Osteoblast (primary cell): ENCODE data around the gene NNMT. TPM values are rescaled to one million over a fixed set of nuclear protein-coding genes. Genes with fewer than 3 reads are reported as not detected.

Source experiments
- DNase-seq: peaks from one replicate; pipeline ENCODE4 v3.0.0; 2011; ENCODE audit warnings: low spot score, mixed read lengths; ENCODE audit not compliant: insufficient read length; ENCODE audit errors: missing footprints
- H2AFZ ChIP-seq: 2 replicates; pipeline ENCODE4 v1.6.0; 2011; ENCODE audit warnings: mild to moderate bottlenecking, low read length
- H3K27ac ChIP-seq: 2 replicates; pipeline ENCODE4 v1.5.1; 2011; ENCODE audit warnings: mild to moderate bottlenecking, low read depth, low read length, moderate library complexity
- H3K27me3 ChIP-seq: 2 replicates; pipeline ENCODE4 v1.6.0; 2012; ENCODE audit warnings: mild to moderate bottlenecking, control low read depth, inconsistent platforms, low read length, moderate library complexity; ENCODE audit not compliant: insufficient read depth
- H3K36me3 ChIP-seq: 2 replicates; pipeline ENCODE4 v1.5.1; 2011; ENCODE audit warnings: mild to moderate bottlenecking, low read length, control low read depth, moderate library complexity; ENCODE audit not compliant: insufficient read depth
- H3K4me1 ChIP-seq: 2 replicates; pipeline ENCODE4 v1.5.1; 2011; ENCODE audit warnings: mild to moderate bottlenecking, low read length, control low read depth, moderate library complexity; ENCODE audit not compliant: insufficient read depth
- H3K4me2 ChIP-seq: 2 replicates; pipeline ENCODE4 v1.6.0; 2011; ENCODE audit warnings: mild to moderate bottlenecking, low read length; ENCODE audit not compliant: insufficient read depth
- H3K4me3 ChIP-seq: fragments of 200-600 bp; sonication (generic); 3 replicates; pipeline ENCODE4 v1.5.1; 2012; ENCODE audit warnings: mild to moderate bottlenecking, low read length, inconsistent platforms; ENCODE audit not compliant: insufficient read depth
- H3K79me2 ChIP-seq: 2 replicates; pipeline ENCODE4 v1.6.0; 2012; ENCODE audit warnings: mild to moderate bottlenecking, low read length, control low read depth, inconsistent platforms; ENCODE audit not compliant: insufficient read depth
- H3K9me3 ChIP-seq: 2 replicates; pipeline ENCODE4 v1.5.1; 2011; ENCODE audit warnings: low read depth, low read length, control low read depth
- H4K20me1 ChIP-seq: 2 replicates; pipeline ENCODE4 v1.6.0; 2012; ENCODE audit warnings: mild to moderate bottlenecking, low read length, control low read depth; ENCODE audit not compliant: insufficient read depth
- total RNA-seq: library from RNA; depleted of rRNA; stranded (reverse); fragments of >200 nt; gene quantifications from 2 replicates; pipeline ENCODE4 v1.2.3, GENCODE V29; 2012
- TF ChIP-seq, protein P1 (sequence below): IDR thresholded peaks from 2 replicates; pipeline ENCODE4 v1.5.1; 2011; ENCODE audit warnings: mild to moderate bottlenecking, low read depth, low read length, moderate library complexity; ENCODE audit errors: extremely low read depth

The NNMT gene
- total RNA-seq, 1 donor, result 1,196 TPM

DNA sequence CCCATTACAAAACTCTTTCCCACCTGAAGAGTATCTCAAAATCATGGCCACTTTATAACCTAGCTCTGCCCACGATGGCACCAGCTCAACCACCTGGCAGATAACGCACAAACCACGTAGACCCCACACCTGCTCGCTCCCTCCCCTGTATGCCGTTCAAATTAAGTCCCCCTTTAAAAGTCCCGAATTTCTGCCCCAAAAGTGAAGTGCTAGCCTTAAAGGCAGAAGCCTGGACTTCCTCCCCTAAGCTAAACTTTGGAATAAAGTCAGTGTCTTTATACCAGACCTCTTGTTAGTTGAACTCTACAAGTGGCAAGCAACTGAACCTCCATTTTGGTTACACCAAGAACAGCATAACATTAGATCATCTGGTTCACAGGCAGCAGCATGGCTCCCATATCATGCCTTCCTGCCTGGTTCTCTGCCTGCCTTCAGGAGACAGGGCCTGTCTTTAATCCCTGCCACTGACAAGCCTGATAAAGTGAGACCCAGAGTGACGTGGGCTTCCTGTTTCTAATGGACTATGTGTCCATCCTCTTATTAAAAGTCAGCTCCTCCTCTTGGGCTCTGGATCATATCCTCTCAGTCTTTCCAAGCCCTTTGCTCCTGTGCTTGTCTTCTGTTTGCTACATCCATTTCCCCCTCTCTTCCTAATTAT lies 32.6 kb upstream of the NNMT start:
- H3K36me3 ChIP-seq, result no peaks in the 10 kb centered on the region
- H3K4me1 ChIP-seq, result no peaks in the 10 kb centered on the region
- no peaks in the 10 kb centered on the region for H4K20me1 ChIP-seq
- TF ChIP-seq, protein P1, sequence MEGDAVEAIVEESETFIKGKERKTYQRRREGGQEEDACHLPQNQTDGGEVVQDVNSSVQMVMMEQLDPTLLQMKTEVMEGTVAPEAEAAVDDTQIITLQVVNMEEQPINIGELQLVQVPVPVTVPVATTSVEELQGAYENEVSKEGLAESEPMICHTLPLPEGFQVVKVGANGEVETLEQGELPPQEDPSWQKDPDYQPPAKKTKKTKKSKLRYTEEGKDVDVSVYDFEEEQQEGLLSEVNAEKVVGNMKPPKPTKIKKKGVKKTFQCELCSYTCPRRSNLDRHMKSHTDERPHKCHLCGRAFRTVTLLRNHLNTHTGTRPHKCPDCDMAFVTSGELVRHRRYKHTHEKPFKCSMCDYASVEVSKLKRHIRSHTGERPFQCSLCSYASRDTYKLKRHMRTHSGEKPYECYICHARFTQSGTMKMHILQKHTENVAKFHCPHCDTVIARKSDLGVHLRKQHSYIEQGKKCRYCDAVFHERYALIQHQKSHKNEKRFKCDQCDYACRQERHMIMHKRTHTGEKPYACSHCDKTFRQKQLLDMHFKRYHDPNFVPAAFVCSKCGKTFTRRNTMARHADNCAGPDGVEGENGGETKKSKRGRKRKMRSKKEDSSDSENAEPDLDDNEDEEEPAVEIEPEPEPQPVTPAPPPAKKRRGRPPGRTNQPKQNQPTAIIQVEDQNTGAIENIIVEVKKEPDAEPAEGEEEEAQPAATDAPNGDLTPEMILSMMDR, result no peak
- no peak overlapping the region for H3K4me2 ChIP-seq
- no peak for DNase-seq
- H2AFZ ChIP-seq, result no peak overlapping the region
- peaks cover 14% of the 10 kb centered on the region for H3K27me3 ChIP-seq
- no peaks in the 10 kb centered on the region for H3K9me3 ChIP-seq
- no peak overlapping the region for H3K27ac ChIP-seq
- H3K79me2 ChIP-seq, result no peaks in the 10 kb centered on the region
- H3K4me3 ChIP-seq, result no peak overlapping the region

DNA sequence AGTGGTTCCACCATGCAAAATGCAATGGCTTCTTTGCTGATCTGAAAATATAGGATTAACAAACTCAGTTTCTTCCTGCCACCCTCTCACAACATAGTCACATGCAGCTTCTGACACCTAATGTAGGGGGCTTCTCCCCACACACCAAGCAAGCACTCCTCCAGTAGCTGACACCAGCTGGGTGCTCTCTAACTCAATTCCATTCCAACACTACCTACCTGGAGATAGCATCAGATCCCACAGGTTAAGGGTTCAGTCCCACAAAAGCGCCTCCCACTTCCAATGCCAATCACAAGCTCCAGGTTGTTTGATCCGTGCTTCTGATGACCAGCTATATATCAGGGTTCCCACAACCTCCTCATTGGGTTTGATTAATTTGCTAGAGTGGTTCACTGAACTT lies 31.8 kb upstream of the NNMT start:
- TF ChIP-seq, protein P1, result no peak
- Histone ChIP-seq H3K27ac (no peak overlapping the region), H3K9me3 (no peaks in the 10 kb centered on the region), H3K4me1 (no peaks in the 10 kb centered on the region), H4K20me1 (no peaks in the 10 kb centered on the region), H2AFZ (no peak overlapping the region), H3K4me2 (no peak overlapping the region), H3K36me3 (no peaks in the 10 kb centered on the region), H3K4me3 (no peak overlapping the region), H3K79me2 (no peaks in the 10 kb centered on the region), H3K27me3 (peaks cover 14% of the 10 kb centered on the region)
- no peak for DNase-seq

DNA sequence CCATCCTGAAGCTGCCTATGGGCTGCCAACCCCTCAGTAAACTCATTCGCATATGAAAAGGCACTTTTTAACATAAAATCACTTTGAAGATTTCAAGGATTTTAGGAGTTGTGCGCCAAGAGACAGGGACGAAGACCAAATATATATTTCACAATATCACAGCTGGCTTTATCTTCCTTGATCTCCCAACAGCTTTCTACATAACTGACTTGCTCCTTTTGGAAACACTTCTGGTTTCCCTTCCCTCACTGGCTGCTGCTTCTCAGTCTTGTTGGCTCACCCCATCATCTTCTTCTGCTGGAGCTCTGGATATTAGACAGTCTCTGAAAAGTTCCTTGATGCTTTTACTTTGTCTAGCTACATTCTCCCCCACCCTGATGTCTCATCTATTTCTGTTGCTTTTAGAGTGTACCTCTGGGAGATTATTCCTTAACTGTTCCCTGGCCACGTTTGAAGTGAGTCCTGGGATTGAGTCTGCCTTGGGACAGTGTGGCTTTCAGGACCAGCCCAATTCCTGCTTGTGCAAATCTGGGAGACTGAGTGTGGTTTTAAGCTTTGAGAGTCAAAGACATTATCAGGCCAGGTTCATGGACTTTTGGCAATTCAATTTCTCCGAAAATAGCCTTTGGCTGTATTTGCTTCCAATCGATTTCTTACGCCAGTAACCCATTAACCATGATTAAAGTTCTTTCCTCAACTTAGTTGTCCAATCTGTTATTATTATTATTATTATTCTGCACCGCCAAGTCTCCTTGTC lies 30.9 kb upstream of the NNMT start:
- Histone ChIP-seq H3K9me3 (no peaks in the 10 kb centered on the region), H3K4me1 (no peaks in the 10 kb centered on the region), H3K4me3 (no peak overlapping the region), H3K4me2 (no peak overlapping the region), H3K27me3 (peaks cover 15% of the 10 kb centered on the region), H3K79me2 (no peaks in the 10 kb centered on the region), H2AFZ (no peak overlapping the region), H3K27ac (no peak overlapping the region), H3K36me3 (no peaks in the 10 kb centered on the region), H4K20me1 (no peaks in the 10 kb centered on the region)
- DNase-seq, result no peak
- TF ChIP-seq, protein P1, result no peak

DNA sequence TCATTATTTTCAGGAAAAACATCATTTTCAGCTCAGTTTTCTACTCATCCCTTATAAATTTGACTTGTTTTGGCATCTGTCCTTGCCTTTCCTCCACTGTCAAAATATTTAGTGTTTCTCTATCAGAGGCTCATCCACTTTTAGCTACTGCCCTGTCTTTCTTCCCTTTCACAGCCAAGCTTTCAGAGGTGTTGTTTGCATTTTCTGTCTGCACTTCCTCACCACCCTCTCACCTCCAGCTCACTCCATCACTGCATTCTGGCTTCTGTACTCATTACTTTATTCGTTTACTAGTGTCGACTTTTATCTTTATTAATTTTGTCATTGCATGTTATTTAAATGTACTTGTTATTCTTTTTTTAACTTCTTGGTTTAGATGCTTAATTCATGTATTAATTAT lies 26.7 kb upstream of the NNMT start:
- Histone ChIP-seq H2AFZ (no peak overlapping the region), H3K27ac (no peak overlapping the region), H3K36me3 (no peaks in the 10 kb centered on the region), H3K79me2 (no peaks in the 10 kb centered on the region), H3K9me3 (no peaks in the 10 kb centered on the region), H3K4me1 (no peaks in the 10 kb centered on the region), H3K4me3 (no peak overlapping the region), H4K20me1 (no peaks in the 10 kb centered on the region), H3K4me2 (no peak overlapping the region), H3K27me3 (peaks cover 39% of the 10 kb centered on the region)
- TF ChIP-seq, protein P1, result no peak
- no peak for DNase-seq
